ENCODE measurements around the gene C2orf92.

Gene C2orf92

DNA sequence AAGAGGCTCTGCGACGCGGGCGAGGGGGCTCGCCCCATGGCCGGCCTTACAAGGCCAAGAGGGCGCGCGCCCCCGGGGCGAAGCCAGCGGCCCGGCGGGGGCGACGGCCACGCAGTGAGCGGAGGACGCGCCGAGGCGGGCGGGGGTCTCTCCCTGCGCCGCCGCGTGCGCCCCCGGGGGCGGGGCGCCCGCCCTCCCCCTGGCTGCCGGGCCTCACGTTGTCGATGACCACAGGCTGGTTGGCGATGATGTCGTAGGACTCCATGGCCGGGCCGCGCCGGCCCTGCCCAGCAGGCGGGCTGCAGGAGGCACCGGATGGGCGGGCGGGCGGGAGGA lies 5.9 kb upstream of the C2orf92 start:
- no peak for ATAC-seq
- TF ChIP-seq ZNF8 (CRISPR knock-in tag; IDR thresholded peaks at IDR 0.05) (no peak), TOX (CRISPR knock-in tag; IDR thresholded peaks at IDR 0.05; ENCODE audit: borderline replicate concordance) (no peak), ZC3H10 (CRISPR knock-in tag; IDR thresholded peaks at IDR 0.05) (no peak), ZFP30 (CRISPR knock-in tag; IDR thresholded peaks at IDR 0.05) (no peak), ESRRG (CRISPR knock-in tag; IDR thresholded peaks at IDR 0.05) (no peak), CREB5 (CRISPR knock-in tag; IDR thresholded peaks at IDR 0.05; ENCODE audit: low read depth) (no peak), GLIS3 (CRISPR knock-in tag; IDR thresholded peaks at IDR 0.05) (no peak), ISL1 (CRISPR knock-in tag; IDR thresholded peaks at IDR 0.05) (no peak), ZFP3 (CRISPR knock-in tag; IDR thresholded peaks at IDR 0.05) (no peak), OSR1 (CRISPR knock-in tag; IDR thresholded peaks at IDR 0.05) (no peak), ZNF565 (CRISPR knock-in tag; conservative IDR thresholded peaks at IDR 0.05; ENCODE audit: low read depth) (no peak), CSDC2 (CRISPR knock-in tag; IDR thresholded peaks at IDR 0.05) (no peak), BACH2 (CRISPR knock-in tag; IDR thresholded peaks at IDR 0.05; ENCODE audit: borderline replicate concordance) (no peak), RARB (CRISPR knock-in tag; IDR thresholded peaks at IDR 0.05) (no peak), PATZ1 (CRISPR knock-in tag; IDR thresholded peaks at IDR 0.05; ENCODE audit: borderline replicate concordance) (no peak)
- TF ChIP-seq, protein P1, sequence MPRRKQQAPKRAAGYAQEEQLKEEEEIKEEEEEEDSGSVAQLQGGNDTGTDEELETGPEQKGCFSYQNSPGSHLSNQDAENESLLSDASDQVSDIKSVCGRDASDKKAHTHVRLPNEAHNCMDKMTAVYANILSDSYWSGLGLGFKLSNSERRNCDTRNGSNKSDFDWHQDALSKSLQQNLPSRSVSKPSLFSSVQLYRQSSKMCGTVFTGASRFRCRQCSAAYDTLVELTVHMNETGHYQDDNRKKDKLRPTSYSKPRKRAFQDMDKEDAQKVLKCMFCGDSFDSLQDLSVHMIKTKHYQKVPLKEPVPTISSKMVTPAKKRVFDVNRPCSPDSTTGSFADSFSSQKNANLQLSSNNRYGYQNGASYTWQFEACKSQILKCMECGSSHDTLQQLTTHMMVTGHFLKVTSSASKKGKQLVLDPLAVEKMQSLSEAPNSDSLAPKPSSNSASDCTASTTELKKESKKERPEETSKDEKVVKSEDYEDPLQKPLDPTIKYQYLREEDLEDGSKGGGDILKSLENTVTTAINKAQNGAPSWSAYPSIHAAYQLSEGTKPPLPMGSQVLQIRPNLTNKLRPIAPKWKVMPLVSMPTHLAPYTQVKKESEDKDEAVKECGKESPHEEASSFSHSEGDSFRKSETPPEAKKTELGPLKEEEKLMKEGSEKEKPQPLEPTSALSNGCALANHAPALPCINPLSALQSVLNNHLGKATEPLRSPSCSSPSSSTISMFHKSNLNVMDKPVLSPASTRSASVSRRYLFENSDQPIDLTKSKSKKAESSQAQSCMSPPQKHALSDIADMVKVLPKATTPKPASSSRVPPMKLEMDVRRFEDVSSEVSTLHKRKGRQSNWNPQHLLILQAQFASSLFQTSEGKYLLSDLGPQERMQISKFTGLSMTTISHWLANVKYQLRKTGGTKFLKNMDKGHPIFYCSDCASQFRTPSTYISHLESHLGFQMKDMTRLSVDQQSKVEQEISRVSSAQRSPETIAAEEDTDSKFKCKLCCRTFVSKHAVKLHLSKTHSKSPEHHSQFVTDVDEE (CRISPR knock-in tag; IDR thresholded peaks at IDR 0.05) = no peak
- TF ChIP-seq, protein P2, sequence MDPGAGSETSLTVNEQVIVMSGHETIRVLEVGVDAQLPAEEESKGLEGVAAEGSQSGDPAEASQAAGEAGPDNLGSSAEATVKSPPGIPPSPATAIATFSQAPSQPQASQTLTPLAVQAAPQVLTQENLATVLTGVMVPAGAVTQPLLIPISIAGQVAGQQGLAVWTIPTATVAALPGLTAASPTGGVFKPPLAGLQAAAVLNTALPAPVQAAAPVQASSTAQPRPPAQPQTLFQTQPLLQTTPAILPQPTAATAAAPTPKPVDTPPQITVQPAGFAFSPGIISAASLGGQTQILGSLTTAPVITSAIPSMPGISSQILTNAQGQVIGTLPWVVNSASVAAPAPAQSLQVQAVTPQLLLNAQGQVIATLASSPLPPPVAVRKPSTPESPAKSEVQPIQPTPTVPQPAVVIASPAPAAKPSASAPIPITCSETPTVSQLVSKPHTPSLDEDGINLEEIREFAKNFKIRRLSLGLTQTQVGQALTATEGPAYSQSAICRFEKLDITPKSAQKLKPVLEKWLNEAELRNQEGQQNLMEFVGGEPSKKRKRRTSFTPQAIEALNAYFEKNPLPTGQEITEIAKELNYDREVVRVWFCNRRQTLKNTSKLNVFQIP (CRISPR knock-in tag; IDR thresholded peaks at IDR 0.05; ENCODE audit: borderline replicate concordance, low read depth) = no peak

- ATAC-seq = peak; percentile 93
- TF ChIP-seq ZFP30 (CRISPR knock-in tag; IDR thresholded peaks at IDR 0.05) (no peak), ZNF70 (CRISPR knock-in tag; IDR thresholded peaks at IDR 0.05) (no peak), ZC3H10 (CRISPR knock-in tag; IDR thresholded peaks at IDR 0.05) (no peak), TOX (CRISPR knock-in tag; IDR thresholded peaks at IDR 0.05; ENCODE audit: borderline replicate concordance) (no peak), ISL1 (CRISPR knock-in tag; IDR thresholded peaks at IDR 0.05) (no peak), RARB (CRISPR knock-in tag; IDR thresholded peaks at IDR 0.05) (no peak), SNAI2 (CRISPR knock-in tag; IDR thresholded peaks at IDR 0.05) (no peak), ZNF565 (CRISPR knock-in tag; conservative IDR thresholded peaks at IDR 0.05; ENCODE audit: low read depth) (no peak), ESRRG (CRISPR knock-in tag; IDR thresholded peaks at IDR 0.05) (no peak), ARNTL (CRISPR knock-in tag; IDR thresholded peaks at IDR 0.05; ENCODE audit: borderline replicate concordance, low read depth) (no peak), BACH2 (CRISPR knock-in tag; IDR thresholded peaks at IDR 0.05; ENCODE audit: borderline replicate concordance) (no peak), TCF4 (CRISPR knock-in tag; IDR thresholded peaks at IDR 0.05; ENCODE audit: borderline replicate concordance) (no peak)
- TF ChIP-seq, protein P1 (CRISPR knock-in tag; IDR thresholded peaks at IDR 0.05) = no peak
- TF ChIP-seq, protein P2 (CRISPR knock-in tag; IDR thresholded peaks at IDR 0.05; ENCODE audit: borderline replicate concordance, low read depth) = no peak
Observed at GRCh38 chr2:97663962-97664635, 5.4 kb upstream of the C2orf92 start, which contains the start of gene ACTR1B. Gene ACTR1B (minus strand): TSS chr2:97664044. CDS start chr2:97663890, 154 bp downstream.
